GM12873 (cell line): ENCODE measurements around the gene EED.

ENCODE experiments used
- TF ChIP-seq, protein P1 (sequence below): IDR thresholded peaks from 2 replicates; pipeline ENCODE4 v1.5.1; 2012; ENCODE audit warnings: low read depth, mild to moderate bottlenecking, moderate library complexity, low read length, control low read depth; ENCODE audit not compliant: insufficient read depth; ENCODE audit errors: missing control alignments

Gene EED

DNA sequence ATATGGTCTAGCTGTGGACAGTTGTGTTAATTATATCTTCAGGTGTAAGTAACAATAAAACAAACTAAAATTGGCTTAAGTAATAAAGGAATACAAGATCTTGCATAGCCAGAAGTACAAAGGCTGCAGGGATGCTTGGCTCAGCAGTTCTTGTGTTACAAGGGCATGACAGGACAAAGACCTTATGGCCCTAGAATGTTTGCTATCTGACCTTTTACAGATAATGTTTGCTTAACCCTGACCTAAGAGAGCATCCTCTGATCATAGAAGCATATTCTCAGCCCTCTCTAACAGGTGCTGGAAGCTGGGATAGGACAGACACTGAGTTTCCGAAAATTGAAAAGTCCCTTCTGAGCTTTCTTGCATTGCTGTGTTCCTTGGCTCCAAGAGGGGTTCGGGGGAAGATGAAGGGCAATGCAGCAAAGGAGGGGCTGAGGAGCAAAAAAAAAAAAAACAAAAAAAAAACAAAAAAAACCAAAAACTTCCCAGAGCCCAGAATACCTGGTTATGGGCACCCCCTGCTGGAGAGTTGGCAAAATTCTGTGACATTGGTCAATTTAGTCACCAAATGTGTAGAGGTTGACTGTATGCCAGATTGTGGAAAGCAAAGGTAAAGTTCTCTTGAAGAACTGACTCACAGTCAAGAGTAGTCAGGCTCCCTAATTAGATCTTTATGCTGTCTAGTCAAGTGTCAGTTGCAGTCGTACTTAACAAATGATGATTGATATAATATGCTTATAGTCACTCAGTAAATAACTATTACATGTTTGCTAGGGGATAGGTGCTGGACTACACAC is 47.1 kb downstream of the EED start:
- TF ChIP-seq, protein P1, sequence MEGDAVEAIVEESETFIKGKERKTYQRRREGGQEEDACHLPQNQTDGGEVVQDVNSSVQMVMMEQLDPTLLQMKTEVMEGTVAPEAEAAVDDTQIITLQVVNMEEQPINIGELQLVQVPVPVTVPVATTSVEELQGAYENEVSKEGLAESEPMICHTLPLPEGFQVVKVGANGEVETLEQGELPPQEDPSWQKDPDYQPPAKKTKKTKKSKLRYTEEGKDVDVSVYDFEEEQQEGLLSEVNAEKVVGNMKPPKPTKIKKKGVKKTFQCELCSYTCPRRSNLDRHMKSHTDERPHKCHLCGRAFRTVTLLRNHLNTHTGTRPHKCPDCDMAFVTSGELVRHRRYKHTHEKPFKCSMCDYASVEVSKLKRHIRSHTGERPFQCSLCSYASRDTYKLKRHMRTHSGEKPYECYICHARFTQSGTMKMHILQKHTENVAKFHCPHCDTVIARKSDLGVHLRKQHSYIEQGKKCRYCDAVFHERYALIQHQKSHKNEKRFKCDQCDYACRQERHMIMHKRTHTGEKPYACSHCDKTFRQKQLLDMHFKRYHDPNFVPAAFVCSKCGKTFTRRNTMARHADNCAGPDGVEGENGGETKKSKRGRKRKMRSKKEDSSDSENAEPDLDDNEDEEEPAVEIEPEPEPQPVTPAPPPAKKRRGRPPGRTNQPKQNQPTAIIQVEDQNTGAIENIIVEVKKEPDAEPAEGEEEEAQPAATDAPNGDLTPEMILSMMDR, result peak; percentile 75

DNA sequence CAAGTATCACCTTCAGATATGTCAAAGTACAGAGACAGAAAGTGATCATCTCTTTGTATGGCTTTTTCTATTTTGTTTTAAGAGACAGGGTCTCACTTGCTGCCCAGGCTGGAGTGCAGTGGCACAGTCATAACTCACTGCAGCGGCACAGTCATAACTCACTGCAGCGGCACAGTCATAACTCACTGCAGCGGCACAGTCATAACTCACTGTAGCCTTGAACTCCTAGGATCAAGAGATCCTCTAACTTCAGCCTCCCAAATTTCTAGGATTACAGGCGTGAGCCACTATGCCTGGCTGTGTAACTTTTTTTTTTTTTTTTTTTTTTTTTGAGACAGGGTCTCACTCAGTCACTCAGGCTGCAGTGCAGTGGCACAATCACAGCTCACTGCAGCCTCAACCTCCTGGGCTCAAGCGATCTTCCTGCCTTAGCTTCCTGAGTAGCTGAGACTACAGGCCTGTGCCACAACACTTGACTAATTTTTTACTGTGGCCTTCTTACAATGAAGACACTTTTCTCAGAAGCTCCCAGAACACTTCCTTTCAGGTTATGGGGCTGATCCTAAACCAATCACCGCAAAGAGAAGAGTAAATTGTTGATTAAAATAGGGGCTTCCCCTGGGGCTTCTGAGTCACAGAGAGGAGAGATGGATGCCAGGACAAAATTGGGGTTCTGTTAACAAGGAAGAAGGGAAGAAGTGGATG is 48.5 kb downstream of the EED start:
- TF ChIP-seq, protein P1, result no peak

DNA sequence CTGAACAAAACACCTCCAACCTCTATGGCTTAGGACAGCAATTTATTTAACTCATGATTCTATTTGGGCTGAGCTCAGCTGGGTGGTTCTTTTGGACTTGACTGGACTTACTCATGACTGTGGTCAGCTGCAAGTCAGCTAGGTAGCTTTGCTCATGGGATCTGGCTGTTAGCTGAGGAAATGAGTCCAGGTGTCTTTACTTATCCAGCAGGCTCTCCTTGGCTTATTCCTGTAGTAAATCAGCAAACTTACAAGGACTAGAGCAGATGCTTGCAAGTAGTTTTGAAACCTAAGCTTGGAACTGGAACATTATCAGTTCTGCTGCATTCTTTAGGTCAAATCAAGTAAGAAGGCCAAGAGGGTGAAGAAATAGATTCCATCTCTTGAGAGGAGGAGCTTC is 49.5 kb downstream of the EED start:
- TF ChIP-seq, protein P1, result no peak

DNA sequence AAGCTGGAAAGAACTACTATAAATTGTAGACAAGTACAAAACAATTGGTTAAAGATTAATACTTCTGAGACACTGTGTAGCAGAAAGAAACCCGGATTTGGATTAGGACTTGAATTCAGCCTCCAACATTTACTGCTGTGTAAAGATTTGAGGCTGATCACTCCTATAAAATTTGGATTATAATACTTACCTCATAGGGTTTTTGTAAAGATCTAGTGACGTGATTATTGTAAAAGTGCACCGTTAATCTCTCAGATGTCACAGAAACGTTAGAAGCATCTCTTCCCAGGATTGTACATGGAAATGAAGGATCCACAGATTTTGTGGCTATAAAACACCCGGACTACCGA is 57.2 kb downstream of the EED start:
- TF ChIP-seq, protein P1, result no peak

DNA sequence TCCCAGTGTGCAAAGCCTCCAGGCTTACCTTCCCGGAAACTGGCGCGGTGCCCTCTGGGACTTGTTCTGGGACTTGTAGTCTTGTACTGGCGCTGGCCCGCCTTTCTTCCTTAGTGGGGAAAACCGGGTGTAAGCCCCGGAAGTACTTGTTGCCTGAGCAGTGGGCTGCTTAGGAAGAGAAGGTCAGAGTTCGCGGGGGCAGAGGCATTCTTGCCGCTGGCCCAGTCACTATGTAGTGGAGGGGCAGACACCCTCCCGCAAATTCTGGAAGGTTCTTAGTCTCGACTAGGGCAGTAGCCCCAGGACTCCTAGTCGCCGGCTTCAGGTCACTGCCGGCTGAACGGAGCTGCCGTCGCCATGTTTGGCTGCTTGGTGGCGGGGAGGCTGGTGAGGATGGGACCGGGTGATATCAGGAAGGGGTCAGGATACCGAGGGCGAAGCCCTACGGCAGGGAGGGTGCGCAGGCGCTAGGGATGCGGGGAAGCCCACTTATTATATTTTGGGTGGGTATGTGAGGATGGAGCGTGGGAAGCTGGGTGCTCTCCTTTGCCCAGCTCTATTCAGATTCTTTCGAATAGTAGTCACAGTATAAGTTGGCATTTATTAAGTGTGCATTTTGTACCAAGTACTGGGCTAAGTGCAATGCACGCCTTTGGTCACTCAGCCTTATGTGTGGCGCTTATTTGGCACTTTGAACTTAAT is 57.7 kb downstream of the EED start, which contains the start of gene HIKESHI:
Gene HIKESHI (plus strand): TSS at position 149 of the 702 bp plus-strand sequence. CDS start 209 bp downstream, at position 358.
- TF ChIP-seq, protein P1, result no peak

DNA sequence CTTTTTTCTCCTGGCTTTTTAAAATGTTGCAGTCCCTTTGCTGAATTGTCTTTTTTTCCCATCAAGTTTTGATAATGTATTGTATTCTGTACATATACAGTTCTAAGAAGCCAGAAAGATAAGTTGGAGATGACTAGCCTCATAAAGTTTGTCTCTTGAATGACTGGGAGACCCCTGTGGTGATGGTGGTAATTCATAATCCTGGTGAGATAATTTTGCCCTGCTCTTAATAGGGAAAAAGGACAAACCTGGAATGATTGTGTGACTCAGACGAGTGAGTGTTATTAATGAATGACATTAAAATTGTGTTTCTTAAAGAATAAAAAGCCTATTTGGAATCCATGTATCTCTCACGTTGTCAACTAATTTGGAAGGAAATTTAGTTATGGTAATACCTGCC is 58.7 kb downstream of the EED start:
- TF ChIP-seq, protein P1, result no peak

DNA sequence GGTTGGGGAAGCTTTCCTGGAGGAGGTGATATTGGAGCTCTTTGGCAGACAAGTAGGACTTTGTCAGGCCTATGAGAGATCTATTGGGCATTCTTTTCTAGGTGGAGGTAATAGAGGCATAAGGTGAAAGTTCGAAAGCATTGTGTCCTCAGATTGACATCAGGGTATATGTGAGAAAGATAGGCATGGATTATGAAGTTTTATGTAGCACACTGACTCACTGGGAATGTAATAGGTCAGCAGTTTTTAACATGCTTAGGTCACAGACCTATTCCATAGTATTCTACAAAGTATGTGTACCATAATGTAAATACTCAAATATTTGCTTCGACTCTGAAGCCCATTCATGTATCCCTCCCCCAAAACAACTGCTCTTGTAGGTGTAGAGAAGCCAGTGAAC is 69.2 kb downstream of the EED start:
- TF ChIP-seq, protein P1, result no peak
